H1 (cell line): ENCODE results near the gene C12orf42. TPM values are rescaled to one million over a fixed set of nuclear protein-coding genes. Genes with fewer than 3 reads are reported as not detected.

Experiments used
- CTCF ChIA-PET: fragments of 300-600 bp; sonication (Branson Sonifier 250); formaldehyde crosslinking; loops from one replicate; lab custom pipeline; 2021; ENCODE audit not compliant: partially characterized antibody; lab: Charles Lee
- POLR2A ChIA-PET: fragments of 300-600 bp; sonication (Branson Sonifier 250); formaldehyde crosslinking; loops from one replicate; lab custom pipeline; 2021; ENCODE audit warnings: inconsistent platforms; ENCODE audit not compliant: partially characterized antibody; lab: Charles Lee
- DNase-seq, 2 experiments: peaks; one replicate each; pipeline versions ENCODE4 v3.0.0 to v3.0.0-alpha.2; 2010 to 2022; ENCODE audit warnings: low spot score in 2 of 2, low read depth in 1 of 2, mixed read lengths in 1 of 2
- FAIRE-seq: peaks from 2 replicates; lab custom pipeline; 2011; peaks lifted over from hg19 to GRCh38; lab: Jason Lieb, UNC
- H2AFZ ChIP-seq: 2 replicates; pipeline ENCODE4 v1.8.1; 2012; ENCODE audit warnings: low read length, inconsistent platforms
- H2AK5ac ChIP-seq: 2 replicates; pipeline ENCODE4 v1.6.1; 2013; ENCODE audit warnings: low read depth, low read length
- H2BK120ac ChIP-seq: replicated peaks from 2 replicates; pipeline ENCODE3; 2013; ENCODE audit warnings: low read depth, low read length, inconsistent platforms
- H2BK12ac ChIP-seq: 2 replicates; pipeline ENCODE4 v1.6.1; 2013; ENCODE audit warnings: low read depth, low read length
- H2BK15ac ChIP-seq: 2 replicates; pipeline ENCODE4 v1.6.1; 2013; ENCODE audit warnings: low read length
- H2BK20ac ChIP-seq: 2 replicates; pipeline ENCODE4 v1.6.1; 2013; ENCODE audit warnings: low read length
- H2BK5ac ChIP-seq: 2 replicates; pipeline ENCODE4 v1.6.1; 2013; ENCODE audit warnings: low read depth, low read length
- H3K14ac ChIP-seq: 2 replicates; pipeline ENCODE4 v1.6.1; 2013; ENCODE audit warnings: inconsistent platforms; ENCODE audit not compliant: insufficient read length
- H3K18ac ChIP-seq: 2 replicates; pipeline ENCODE4 v1.6.1; 2013; ENCODE audit warnings: low read length; ENCODE audit errors: extremely low read depth
- H3K23ac ChIP-seq: 2 replicates; pipeline ENCODE4 v1.6.1; 2013; ENCODE audit warnings: inconsistent platforms; ENCODE audit not compliant: insufficient read length
- H3K23me2 ChIP-seq: 2 replicates; pipeline ENCODE4 v1.6.1; 2013; ENCODE audit warnings: low read depth, low read length
- H3K27ac ChIP-seq: 2 replicates; pipeline ENCODE4 v1.6.1; 2011; ENCODE audit warnings: low read depth, low read length, inconsistent platforms
- H3K27me3 ChIP-seq, 4 experiments: replicated peaks in 1 of 4; 1 replicate in 1 of 4; 2 replicates in 3 of 4; pipeline versions ENCODE4 v1.6.1 to v1.8.1; 2011 to 2013; ENCODE audit warnings: low read length in 3 of 4, mild to moderate bottlenecking in 3 of 4, inconsistent platforms in 2 of 4, mixed read lengths in 2 of 4, moderate library complexity in 1 of 4; ENCODE audit not compliant: control insufficient read depth in 3 of 4, insufficient read depth in 3 of 4; ENCODE audit errors: extremely low read depth in 1 of 4
- H3K36me3 ChIP-seq, 4 experiments: 2 replicates each; pipeline versions ENCODE4 v1.6.1 to v1.8.1; 2011 to 2013; ENCODE audit warnings: mild to moderate bottlenecking in 4 of 4, low read length in 3 of 4, moderate library complexity in 2 of 4, control low read depth in 1 of 4, inconsistent platforms in 1 of 4; ENCODE audit not compliant: insufficient read depth in 4 of 4, control insufficient read depth in 2 of 4
- H3K4ac ChIP-seq: replicated peaks from 2 replicates; pipeline ENCODE3; 2013; ENCODE audit warnings: low read length, low read depth, mixed read lengths, inconsistent platforms; ENCODE audit not compliant: insufficient read length
- H3K4me1 ChIP-seq, 4 experiments: replicated peaks in 1 of 4; 1 replicate in 1 of 4; 2 replicates in 3 of 4; pipeline versions ENCODE4 v1.6.1 to v1.8.1; 2011 to 2013; ENCODE audit warnings: low read length in 3 of 4, inconsistent platforms in 2 of 4, mixed read lengths in 1 of 4; ENCODE audit not compliant: insufficient read depth in 4 of 4, control insufficient read depth in 3 of 4
- H3K4me2 ChIP-seq, 2 experiments: 2 replicates each; pipeline versions ENCODE4 v1.6.1 to v1.8.1; 2011 to 2013; ENCODE audit warnings: low read depth in 2 of 2, low read length in 2 of 2, control low read depth in 1 of 2, inconsistent platforms in 1 of 2, mild to moderate bottlenecking in 1 of 2; ENCODE audit not compliant: insufficient read depth in 1 of 2
- H3K4me3 ChIP-seq, 4 experiments: fragments of 200-600, 300-600 bp in 1 of 4; sonication (generic), shearing (Covaris generic), sonication (Bioruptor Twin) in 1 of 4; 2 replicates each; pipeline versions ENCODE4 v1.5.1 to v1.8.1; 2011 to 2016; ENCODE audit warnings: low read length in 4 of 4, low read depth in 3 of 4, control low read depth in 2 of 4, inconsistent platforms in 2 of 4, mild to moderate bottlenecking in 2 of 4, mixed read lengths in 1 of 4, moderate library complexity in 1 of 4; ENCODE audit not compliant: insufficient read depth in 2 of 4; ENCODE audit errors: extremely low read depth in 1 of 4
- H3K56ac ChIP-seq: replicated peaks from 2 replicates; pipeline ENCODE3; 2013; ENCODE audit warnings: low read depth, mild to moderate bottlenecking, mixed read lengths, low read length, inconsistent platforms; ENCODE audit not compliant: insufficient read length
- H3K79me1 ChIP-seq: 2 replicates; pipeline ENCODE4 v1.6.1; 2013; ENCODE audit warnings: low read depth, low read length, control low read depth
- H3K79me2 ChIP-seq, 2 experiments: 2 replicates each; pipeline versions ENCODE4 v1.6.1 to v1.8.1; 2012 to 2013; ENCODE audit warnings: low read length in 2 of 2, mild to moderate bottlenecking in 2 of 2, inconsistent platforms in 1 of 2; ENCODE audit not compliant: insufficient read depth in 2 of 2, control insufficient read depth in 1 of 2
- H3K9ac ChIP-seq, 4 experiments: replicated peaks in 1 of 4; 1 replicate in 1 of 4; 2 replicates in 3 of 4; pipeline versions ENCODE4 v1.6.1 to v1.8.1; 2011 to 2013; ENCODE audit warnings: low read depth in 3 of 4, low read length in 3 of 4, control low read depth in 2 of 4, mild to moderate bottlenecking in 2 of 4, moderate library complexity in 2 of 4, inconsistent platforms in 1 of 4; ENCODE audit errors: extremely low read depth in 1 of 4
- H3K9me3 ChIP-seq, 2 experiments: 2 replicates each; pipeline versions ENCODE4 v1.6.1 to v1.8.1; 2012 to 2013; ENCODE audit warnings: mild to moderate bottlenecking in 2 of 2, moderate library complexity in 2 of 2, control low read depth in 1 of 2, inconsistent platforms in 1 of 2, low read depth in 1 of 2, low read length in 1 of 2, mixed read lengths in 1 of 2; ENCODE audit not compliant: insufficient read depth in 2 of 2
- H4K20me1 ChIP-seq, 2 experiments: replicated peaks in 1 of 2; 2 replicates each; pipeline versions ENCODE3 to v1.8.1; 2011 to 2013; ENCODE audit warnings: inconsistent platforms in 2 of 2, low read length in 2 of 2, mild to moderate bottlenecking in 1 of 2; ENCODE audit not compliant: insufficient read depth in 2 of 2, control insufficient read depth in 1 of 2
- H4K5ac ChIP-seq: 2 replicates; pipeline ENCODE4 v1.6.1; 2013; ENCODE audit warnings: low read length, low read depth, mixed read lengths, inconsistent platforms; ENCODE audit not compliant: insufficient read length
- H4K8ac ChIP-seq: 2 replicates; pipeline ENCODE4 v1.8.0; 2013; ENCODE audit warnings: mild to moderate bottlenecking, moderate library complexity, low read length, inconsistent platforms; ENCODE audit not compliant: insufficient read depth; ENCODE audit errors: extremely low read depth
- H4K91ac ChIP-seq: replicated peaks from 2 replicates; pipeline ENCODE3; 2013; ENCODE audit warnings: low read length, mixed read lengths, inconsistent platforms; ENCODE audit not compliant: insufficient read length
- BCL11A ChIP-seq, 2 experiments: IDR thresholded peaks; one replicate each; pipeline ENCODE4 v1.6.1; 2011; ENCODE audit warnings: low read depth in 2 of 2, low read length in 2 of 2, mild to moderate bottlenecking in 2 of 2
- CBX5 ChIP-seq: fragments of 300-800, 300-1000 bp; sonication (generic); IDR thresholded peaks from 2 replicates; pipeline ENCODE4 v1.7.1; 2016; ENCODE audit warnings: antibody characterized with exemption, low read length, low read depth
- CHD2 ChIP-seq: IDR thresholded peaks from 2 replicates; pipeline ENCODE4 v1.6.1; 2012; ENCODE audit warnings: low read length, improper control_type of control experiment
- EGR1 ChIP-seq: IDR thresholded peaks from 2 replicates; pipeline ENCODE4 v1.6.1; 2011; ENCODE audit warnings: low read depth, low read length, borderline replicate concordance
- EZH2 ChIP-seq: fragments of 200-600 bp; sonication (generic); IDR thresholded peaks from 2 replicates; pipeline ENCODE4 v1.7.1; 2012; ENCODE audit warnings: low read depth, mild to moderate bottlenecking, moderate library complexity, low read length, inconsistent platforms; ENCODE audit not compliant: severe bottlenecking
- FOSL1 ChIP-seq: IDR thresholded peaks from 2 replicates; pipeline ENCODE4 v1.6.1; 2011; ENCODE audit warnings: mild to moderate bottlenecking, low read depth, low read length, moderate library complexity; ENCODE audit not compliant: insufficient read depth
- HDAC2 ChIP-seq, 2 experiments: fragments of 300-600 bp in 1 of 2; sonication (generic) in 1 of 2; IDR thresholded peaks; 2 replicates each; pipeline ENCODE4 v1.6.1; 2011 to 2012; ENCODE audit warnings: low read depth in 2 of 2, low read length in 2 of 2, mild to moderate bottlenecking in 2 of 2, moderate library complexity in 2 of 2, borderline replicate concordance in 1 of 2, inconsistent platforms in 1 of 2
- HDAC6 ChIP-seq: IDR thresholded peaks from one replicate; pipeline ENCODE4 v1.7.1; 2012; ENCODE audit warnings: low read depth, mild to moderate bottlenecking, inconsistent platforms, low read length, moderate library complexity
- KDM5A ChIP-seq: fragments of 200-600 bp; IDR thresholded peaks from 2 replicates; pipeline ENCODE4 v1.7.1; 2012; ENCODE audit warnings: mild to moderate bottlenecking, low read length, inconsistent platforms, mixed read lengths
- TEAD4 ChIP-seq: IDR thresholded peaks from 2 replicates; pipeline ENCODE4 v1.6.1; 2012; ENCODE audit warnings: low read depth, low read length, inconsistent platforms, mixed read lengths
- WGBS, 2 experiments: shearing (Covaris generic) in 1 of 2; methylation state at CpG; one replicate each; pipeline versions ENCODE4 v1.1.6 to v1.1.7; 2013 to 2015; ENCODE audit warnings: low lambda C conversion rate in 2 of 2, mixed read lengths in 2 of 2, inconsistent platforms in 1 of 2, low coverage in 1 of 2, missing lambda C conversion rate in 1 of 2; ENCODE audit not compliant: insufficient replicate concordance in 2 of 2, insufficient coverage in 1 of 2, insufficient read length in 1 of 2; ENCODE audit errors: extremely low coverage in 1 of 2, missing lambda C conversion rate in 1 of 2; 5-methylcytosine and 5-hydroxymethylcytosine counted together
- polyA plus RNA-seq, 7 experiments: library from polyadenylated mRNA; depleted of rRNA in 3 of 7; stranded (reverse) in 5 of 7; unstranded in 2 of 7; fragments of >200 nt in 5 of 7; fragments of 200-250 nt in 2 of 7; gene quantifications; 1 replicate in 5 of 7; 2 replicates in 1 of 7; 4 replicates in 1 of 7; pipeline versions ENCODE4 v1.2.1 to v1.2.3, GENCODE V29; 2011 to 2013; ENCODE audit warnings: missing spikeins in 2 of 7, mixed read lengths in 2 of 7
- total RNA-seq: library from RNA; stranded (reverse); fragmentation: NEBNext Ultra II Directional; extraction: Animal tissue kit (Norgen Biotek cat#: 25700); gene quantifications from 2 replicates; pipeline ENCODE4 v1.2.1, GENCODE V29; 2021

Gene C12orf42
- total and polyA plus RNA-seq, 2 of the 8 experiments (the other 6 are each of a cell fraction or from before 2014, with no cell fraction given): 0.05 TPM; not detected in 1

GRCh38 chr12:103518899-103519298 is 23.1 kb upstream of the C12orf42 start:
- no peak overlapping the region for H2BK120ac ChIP-seq
- TF ChIP-seq KDM5A (no peak), TEAD4 (no peak), HDAC2 (IDR thresholded peaks at IDR 0.05; ENCODE audit: borderline replicate concordance in 1 of 2, low read depth in 2 of 2, low read length in 2 of 2) (no peak), HDAC6 (no peak), FOSL1 (no peak), CHD2 (no peak), BCL11A (IDR thresholded peaks at IDR 0.05; ENCODE audit: low read depth in 2 of 2, low read length in 2 of 2) (no peak), EZH2 (no peak), EGR1 (no peak), CBX5 (no peak)
- H3K79me2 ChIP-seq: no peaks in the 10 kb centered on the region
- CTCF ChIA-PET: no interaction called here
- no peaks in the 10 kb centered on the region for H3K79me1 ChIP-seq
- H4K20me1 ChIP-seq: no peaks in the 10 kb centered on the region
- no peak overlapping the region for H2AFZ ChIP-seq
- no peaks in the 10 kb centered on the region for H3K23me2 ChIP-seq
- no peak overlapping the region for H3K18ac ChIP-seq
- H3K9ac ChIP-seq: no peak overlapping the region
- H3K27ac ChIP-seq: no peak overlapping the region
- no peaks in the 10 kb centered on the region for H3K9me3 ChIP-seq
- H3K56ac ChIP-seq: no peak overlapping the region
- H3K27me3 ChIP-seq: peaks cover 0 to 1% (median 0%) of the 10 kb centered on the region in 4 experiments; a peak in 1 of 7 replicates
- H4K91ac ChIP-seq: no peak overlapping the region
- H3K23ac ChIP-seq: no peak overlapping the region
- no peak overlapping the region for H2AK5ac ChIP-seq
- H3K4me1 ChIP-seq: no peaks in the 10 kb centered on the region
- H3K4me2 ChIP-seq: no peak overlapping the region
- no peak overlapping the region for H4K8ac ChIP-seq
- 87% methylated on average over 2 of the region's 2 CpGs; no CpG with 5 or more reads in 1 of the 2 experiments for WGBS, 2 experiments
- no peak overlapping the region for H2BK20ac ChIP-seq
- no peak overlapping the region for H3K4ac ChIP-seq
- no peak overlapping the region for H3K4me3 ChIP-seq
- H4K5ac ChIP-seq: no peak overlapping the region
- H2BK5ac ChIP-seq: no peak overlapping the region
- H2BK15ac ChIP-seq: no peak overlapping the region
- DNase-seq: no peak
- no peak for FAIRE-seq
- POLR2A ChIA-PET: no interaction called here
- H3K36me3 ChIP-seq: no peaks in the 10 kb centered on the region
- no peak overlapping the region for H3K14ac ChIP-seq
- H2BK12ac ChIP-seq: no peak overlapping the region
